NCI-H2171 treated with DMSO at 0.1 percent for 48 hours (cell line): ENCODE data around the gene TMEM87B.
"Not testable (repeated sequence)": the region's sequence is repeated elsewhere in the genome, so short reads cannot be mapped to it uniquely, and the experiment has no call there.

Source experiments
- DNase-seq: peaks from one replicate; lab custom pipeline; 2025; lab: John Stamatoyannopoulos, UW

The TMEM87B gene

DNA sequence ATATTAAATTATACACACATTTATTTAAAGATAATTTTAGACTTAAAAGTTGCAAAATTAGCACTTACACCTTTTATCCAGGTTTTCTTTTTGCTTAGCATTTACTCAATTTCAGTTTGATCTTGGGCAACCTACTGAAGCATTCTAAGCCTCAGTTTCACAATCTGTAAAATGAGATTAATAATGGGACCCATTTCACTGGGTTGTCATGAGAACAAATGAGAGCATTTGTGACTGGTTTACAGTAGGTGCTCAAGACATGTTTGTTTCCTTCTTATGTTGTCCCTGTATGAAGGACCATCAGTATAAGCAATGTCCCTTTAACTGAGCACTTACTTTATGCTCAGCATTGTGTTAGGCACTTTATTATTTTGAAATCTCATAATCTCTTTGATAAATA, 78.3 kb downstream of the TMEM87B start:
- DNase-seq, result no peak

DNA sequence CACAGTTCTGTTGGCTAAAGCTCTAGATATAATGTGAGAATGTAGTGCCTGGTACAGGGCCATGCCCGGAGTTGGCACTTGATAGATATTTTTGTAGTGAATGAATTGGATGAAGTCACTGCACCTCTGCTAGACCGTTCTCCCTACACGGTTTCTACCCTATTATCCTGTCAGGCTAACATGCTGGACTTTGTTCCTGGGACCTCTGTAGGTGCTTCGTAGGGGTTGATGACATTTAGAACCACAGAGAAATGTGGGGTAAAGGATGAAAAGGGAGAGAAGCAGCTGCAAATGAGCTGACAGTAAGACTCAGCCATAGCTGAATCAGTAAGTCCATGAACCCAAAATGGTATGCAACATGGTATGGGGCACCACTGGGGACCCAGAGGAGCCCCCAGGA, 79.1 kb downstream of the TMEM87B start:
- DNase-seq, result no peak

DNA sequence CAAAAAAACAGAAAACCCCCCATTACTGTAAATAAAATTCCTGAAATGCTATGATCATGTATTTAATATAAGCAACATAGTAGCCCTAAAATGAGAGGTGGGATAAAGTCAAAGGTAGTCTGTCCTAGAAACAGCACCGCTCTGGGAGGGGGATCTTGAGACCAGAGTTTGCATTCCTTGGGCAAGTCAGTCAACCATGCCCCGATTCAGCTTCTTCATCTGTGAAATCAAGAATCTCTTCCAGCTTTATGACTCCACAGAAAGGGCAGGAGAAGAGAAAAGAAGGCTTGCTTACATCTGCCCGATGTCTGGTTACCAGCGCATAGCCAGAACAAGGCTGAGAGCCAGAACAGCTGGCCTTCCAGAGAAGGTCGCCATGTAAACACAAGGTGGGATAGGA, 81.0 kb downstream of the TMEM87B start:
- no peak for DNase-seq

DNA sequence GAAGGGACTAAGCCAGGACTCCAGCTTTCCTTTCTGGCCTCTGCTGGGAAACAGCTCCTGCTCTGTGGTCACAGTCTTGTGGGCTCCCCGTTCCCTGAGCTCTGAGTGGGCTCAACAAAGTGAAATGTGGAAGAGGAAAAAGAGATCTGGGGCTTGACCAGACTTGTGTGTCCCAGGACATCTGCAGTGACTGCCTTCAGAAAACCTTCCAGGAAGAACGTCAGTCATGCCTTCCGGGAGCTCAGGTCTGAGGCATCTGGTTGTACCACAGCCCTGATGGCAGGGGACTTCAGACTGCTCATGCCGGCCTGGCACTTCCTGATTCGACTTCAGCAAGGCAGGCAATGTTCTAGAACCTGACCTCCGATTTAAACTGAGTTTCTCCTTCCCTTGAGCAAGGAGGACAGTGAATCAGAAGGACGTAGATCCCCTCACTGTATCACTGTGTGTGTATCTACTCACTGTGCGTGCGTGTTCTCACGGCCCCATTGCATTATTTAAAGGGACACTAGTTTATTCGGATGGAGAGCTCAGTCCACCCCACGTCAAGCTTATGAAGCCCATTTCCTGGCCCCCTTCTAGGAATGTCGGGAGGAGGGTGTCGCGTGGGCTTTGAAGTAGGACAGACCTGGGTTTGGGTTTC, 82.6 kb downstream of the TMEM87B start:
- no peak for DNase-seq

DNA sequence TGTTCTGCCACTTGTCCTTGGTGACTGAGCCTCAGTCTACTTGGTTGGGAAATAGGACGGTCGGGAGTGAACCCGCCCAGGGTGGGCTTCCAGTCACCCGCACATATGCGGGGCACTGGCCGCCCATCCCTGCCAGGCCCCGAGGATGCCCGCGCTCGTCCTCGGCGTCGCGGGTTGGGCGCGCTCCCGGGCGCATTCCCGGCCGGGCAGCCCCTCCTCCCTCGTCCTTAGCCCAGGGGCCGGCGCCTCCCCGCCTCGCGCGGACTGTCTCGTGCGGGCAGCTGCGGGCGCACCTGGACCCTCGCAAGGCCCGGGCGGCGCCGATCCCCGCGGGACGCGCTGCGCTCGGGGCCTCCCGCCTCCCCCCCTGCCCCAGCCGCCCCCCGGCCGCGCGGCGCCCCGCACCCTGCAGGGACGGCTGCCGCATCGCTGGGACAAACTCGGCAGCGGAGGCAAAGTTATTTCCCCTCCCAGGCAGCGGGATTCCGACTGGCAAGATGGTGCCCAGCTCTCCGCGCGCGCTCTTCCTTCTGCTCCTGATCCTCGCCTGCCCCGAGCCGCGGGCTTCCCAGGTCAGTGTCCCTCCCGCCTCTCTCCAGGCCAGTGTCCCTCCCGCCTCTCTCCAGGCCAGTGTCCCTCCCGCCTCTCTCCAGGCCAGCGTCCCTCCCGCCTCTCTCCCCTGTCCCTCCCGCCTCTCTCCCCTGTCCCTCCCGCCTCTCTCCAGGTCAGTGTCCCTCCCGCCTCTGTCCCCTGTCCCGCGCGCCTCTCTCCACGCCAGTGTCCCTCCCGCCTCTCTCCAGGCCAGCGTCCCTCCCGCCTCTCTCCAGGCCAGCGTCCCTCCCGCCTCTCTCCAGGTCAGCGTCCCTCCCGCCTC, 83.3 kb downstream of the TMEM87B start, which contains the start of gene FBLN7:
TSS of gene FBLN7 (plus strand) at position 227 of the 874 bp plus-strand sequence. CDS start at position 498, 271 bp downstream.
- no peak for DNase-seq

DNA sequence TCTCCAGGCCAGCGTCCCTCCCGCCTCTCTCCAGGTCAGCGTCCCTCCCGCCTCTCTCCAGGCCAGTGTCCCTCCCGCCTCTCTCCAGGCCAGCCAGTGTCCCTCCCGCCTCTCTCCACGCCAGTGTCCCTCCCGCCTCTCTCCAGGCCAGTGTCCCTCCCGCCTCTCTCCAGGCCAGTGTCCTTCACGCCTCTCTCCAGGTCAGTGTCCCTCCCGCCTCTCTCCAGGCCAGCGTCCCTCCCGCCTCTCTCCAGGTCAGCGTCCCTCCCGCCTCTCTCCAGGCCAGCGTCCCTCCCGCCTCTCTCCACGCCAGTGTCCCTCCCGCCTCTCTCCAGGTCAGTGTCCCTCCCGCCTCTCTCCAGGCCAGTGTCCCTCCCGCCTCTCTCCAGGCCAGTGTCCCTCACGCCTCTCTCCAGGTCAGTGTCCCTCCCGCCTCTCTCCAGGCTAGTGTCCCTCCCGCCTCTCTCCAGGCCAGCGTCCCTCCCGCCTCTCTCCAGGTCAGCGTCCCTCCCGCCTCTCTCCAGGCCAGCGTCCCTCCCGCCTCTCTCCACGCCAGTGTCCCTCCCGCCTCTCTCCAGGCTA, 84.1 kb downstream of the TMEM87B start:
- not testable (repeated sequence) for DNase-seq

DNA sequence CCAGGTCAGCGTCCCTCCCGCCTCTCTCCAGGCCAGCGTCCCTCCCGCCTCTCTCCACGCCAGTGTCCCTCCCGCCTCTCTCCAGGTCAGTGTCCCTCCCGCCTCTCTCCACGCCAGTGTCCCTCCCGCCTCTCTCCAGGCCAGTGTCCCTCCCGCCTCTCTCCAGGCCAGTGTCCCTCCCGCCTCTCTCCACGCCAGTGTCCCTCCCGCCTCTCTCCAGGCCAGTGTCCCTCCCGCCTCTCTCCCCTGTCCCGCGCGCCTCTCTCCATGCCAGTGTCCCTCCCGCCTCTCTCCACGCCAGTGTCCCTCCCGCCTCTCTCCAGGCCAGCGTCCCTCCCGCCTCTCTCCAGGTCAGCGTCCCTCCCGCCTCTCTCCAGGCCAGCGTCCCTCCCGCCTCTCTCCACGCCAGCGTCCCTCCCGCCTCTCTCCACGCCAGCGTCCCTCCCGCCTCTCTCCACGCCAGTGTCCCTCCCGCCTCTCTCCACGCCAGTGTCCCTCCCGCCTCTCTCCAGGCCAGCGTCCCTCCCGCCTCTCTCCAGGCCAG, 84.7 kb downstream of the TMEM87B start:
- not testable (repeated sequence) for DNase-seq

DNA sequence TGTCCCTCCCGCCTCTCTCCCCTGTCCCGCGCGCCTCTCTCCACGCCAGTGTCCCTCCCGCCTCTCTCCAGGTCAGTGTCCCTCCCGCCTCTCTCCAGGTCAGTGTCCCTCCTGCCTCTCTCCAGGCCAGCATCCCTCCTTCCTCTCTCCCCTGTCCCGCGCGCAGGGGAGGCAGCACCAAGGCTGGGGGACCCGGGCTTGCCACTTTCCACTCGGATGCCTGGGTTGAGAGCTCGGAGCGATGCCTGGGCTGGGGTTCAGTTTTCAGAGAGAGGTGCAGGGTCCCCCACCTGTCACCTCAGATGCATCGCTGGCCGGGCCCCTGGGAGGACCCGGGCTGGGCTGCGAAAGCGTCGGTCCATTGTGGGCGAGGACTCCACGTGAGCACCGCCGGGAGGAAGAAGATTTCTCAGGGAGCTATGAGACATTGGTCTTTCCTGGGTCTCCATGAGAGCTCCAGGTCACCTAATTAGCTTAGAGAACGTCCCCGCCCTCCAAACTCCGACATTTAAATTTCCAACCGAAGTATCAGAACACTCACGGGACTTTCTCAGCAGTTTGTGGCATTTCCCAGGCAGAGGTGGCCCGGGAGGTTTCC, 85.2 kb downstream of the TMEM87B start:
- DNase-seq, result no peak

DNA sequence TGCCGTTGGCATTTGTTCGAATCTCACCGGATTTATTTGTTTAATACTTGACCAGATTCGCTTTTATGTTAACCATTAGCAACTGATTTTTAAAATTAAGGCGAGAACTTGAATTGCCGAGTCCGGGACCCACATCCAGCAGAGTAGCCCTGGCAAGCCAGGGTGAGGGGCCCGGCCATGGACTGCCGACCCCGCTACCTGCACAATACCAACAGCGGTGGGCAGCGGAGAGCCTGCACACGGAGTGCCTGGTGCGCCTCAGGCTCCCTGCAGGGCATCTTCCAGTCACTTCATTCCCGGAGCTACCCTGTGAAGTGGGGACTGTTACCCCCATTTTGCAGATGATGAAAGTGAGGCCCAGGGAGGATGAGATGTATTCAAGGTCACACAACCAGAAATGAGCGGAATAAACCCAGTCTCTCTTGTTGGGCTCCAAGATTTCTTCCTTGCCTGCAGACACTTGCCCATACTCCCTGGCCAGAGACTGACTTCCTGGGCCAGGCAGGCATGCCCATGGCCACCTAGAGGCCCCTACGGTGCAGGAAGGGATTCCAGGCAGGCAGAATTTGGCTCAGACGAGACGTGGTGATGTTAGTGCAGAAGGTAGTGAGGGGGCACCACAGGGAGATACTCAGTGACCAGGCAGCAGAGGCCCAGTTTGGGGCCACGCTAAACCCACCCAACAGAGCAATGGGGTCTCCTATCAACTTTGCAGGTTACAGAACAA, 86.0 kb downstream of the TMEM87B start:
- no peak for DNase-seq

DNA sequence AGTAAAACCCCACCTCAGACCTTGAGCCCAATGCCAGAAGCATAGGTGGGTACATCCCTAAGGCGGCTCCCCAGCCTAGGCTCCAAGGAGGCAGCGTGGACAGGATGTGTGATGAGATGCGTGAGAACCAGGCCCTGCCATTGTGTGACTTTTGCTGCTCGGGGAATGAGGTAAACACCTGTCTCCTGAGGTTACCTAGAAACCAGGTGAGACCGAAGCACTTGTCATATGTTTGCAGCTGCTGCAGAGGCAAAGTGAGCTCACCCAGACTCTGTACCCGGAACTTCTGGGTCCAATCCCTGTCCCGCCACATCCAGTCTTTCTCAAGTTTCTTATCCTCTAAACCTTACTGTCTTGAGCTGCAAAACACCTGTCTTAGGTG, 86.5 kb downstream of the TMEM87B start:
- DNase-seq, result no peak

DNA sequence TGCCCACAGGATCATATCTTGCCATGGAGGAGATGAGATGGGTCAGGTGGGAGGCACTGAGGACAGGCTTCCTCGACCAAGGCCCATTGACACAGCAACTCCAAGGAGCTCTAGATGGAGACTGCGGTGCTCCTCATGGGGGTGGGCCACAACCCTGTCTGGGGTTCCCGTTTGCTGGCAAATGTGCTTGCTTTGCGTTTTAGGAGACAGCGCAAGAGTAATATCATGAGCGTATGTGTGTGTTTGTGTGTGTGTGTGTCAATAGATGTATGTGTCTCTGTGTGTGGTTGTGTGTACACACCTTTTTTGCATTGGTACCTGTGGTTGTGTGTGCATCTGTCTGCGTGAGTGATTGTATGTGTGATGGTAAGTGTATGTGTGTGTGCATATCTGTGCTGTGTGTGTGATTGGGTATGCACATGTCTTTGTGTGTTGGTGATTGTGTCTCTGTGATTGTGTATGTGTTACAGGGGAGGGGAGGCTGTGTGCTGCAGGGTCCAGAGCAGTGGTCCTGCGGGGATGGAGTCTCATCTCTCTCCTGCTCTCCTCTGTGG, 87.5 kb downstream of the TMEM87B start:
- DNase-seq, result no peak

DNA sequence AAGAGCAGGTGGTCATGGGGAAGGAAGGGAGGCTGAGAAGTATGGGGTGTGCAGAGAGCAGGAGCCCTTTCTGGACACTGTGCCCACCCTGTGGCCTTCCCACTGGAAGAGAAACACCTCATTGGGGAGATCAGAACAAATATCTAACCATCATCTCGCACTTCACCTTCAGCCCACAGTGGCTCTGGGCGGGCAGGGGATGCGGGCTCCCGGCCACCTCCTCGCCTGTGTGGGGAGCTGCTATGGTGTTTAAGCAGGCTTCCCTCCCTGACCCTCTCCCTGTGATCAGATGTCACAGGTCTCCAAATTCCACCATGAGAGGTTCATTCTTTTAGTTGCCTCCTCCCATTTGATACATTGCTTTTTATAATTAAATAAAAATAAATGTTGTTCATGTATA, 88.1 kb downstream of the TMEM87B start:
- no peak for DNase-seq

DNA sequence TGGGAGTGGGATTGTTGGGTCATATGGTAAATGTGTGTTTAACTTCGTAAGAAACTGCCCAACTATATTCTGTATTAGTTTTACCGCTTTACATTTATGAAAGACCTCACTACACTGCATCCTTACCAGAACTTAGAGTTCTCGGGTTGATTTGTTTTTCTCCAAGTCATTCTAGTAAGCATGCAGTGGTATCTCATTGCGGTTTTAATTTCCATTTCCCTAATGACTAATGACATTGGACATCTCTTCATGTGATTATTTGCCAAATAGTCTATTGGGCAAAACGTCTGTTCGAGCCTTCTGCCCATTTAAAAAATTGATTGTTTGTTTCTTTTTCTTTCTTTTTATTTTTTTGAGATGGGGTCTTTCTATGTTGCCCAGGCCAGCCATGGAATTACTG, 89.9 kb downstream of the TMEM87B start:
- DNase-seq, result no peak

DNA sequence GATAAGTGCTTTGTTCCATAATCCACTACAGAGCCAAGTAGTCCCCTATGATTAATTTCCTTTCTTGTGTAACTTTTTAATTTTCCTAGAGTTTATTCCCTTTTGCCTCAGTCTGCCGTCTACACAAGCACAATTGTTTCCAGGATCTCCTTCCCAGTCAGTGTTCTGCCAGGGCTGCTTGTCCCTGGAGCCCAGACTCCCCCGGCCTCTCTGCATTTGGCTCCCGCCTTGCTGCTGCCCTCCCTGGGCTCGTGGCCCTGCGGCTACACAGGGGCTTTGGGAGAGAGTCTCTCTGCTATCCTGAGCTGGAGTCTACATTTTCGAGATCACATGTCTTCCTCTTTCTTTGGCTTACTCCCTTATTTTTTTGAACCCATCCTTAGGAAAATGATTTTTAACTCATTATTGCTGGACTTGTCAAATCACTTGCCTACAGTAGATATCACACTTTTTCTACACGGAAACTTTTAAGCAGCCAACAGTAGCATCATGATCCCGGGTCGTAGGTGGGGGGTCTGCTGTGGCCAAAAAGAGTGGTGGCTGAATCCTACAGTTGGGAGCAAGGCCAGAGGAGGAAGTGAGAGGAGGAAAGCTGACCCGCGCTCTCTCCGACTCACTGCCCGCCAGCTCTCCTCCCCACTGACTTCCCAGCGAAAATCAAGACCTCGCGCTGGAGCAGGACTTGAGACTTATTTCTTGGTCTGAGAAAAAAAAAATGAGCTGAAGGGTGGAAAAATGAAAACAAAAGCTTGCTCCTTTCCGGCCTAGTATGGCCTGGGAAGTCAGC, 92.5 kb downstream of the TMEM87B start:
- DNase-seq, result no peak

DNA sequence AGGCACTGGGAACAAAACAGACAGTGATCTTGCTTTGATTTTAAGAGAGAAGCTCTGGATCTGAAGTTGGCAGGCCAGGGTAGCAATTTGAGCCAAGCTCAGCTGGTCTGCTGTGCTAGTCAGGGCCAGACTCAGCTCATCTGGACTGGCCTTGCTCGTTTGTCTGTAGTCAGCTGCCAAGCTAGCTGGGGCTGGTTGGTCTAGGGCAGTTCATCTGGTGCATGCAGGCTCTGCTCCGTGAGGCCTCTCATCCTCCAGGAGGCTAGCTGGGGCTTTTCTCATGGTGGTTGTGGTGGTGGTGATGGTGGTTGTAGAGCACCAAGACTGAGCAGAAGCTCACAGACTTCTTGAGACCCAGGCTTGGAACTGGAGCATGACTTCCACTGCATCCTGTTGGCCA, 93.4 kb downstream of the TMEM87B start:
- no peak for DNase-seq

DNA sequence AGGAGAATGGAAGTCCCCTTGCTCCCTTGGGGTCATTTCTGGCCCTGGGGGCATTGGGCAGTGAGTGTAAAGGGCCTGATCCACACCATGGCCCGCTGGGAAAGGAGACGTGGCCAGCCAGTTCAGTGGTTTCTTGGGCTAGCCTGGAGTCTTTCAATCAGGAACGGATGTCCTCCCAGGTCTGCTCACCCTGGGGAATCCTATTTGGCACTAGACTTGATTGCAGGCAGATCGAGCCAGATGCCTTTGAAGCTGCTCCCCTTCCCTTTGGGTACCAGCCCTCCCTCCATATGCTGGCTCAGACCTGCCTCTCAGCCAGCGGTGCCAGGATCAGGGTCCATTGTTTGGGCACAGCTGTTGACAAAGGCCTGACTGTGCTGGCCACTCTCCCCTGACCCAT, 94.1 kb downstream of the TMEM87B start:
- DNase-seq, result peak; percentile 10

DNA sequence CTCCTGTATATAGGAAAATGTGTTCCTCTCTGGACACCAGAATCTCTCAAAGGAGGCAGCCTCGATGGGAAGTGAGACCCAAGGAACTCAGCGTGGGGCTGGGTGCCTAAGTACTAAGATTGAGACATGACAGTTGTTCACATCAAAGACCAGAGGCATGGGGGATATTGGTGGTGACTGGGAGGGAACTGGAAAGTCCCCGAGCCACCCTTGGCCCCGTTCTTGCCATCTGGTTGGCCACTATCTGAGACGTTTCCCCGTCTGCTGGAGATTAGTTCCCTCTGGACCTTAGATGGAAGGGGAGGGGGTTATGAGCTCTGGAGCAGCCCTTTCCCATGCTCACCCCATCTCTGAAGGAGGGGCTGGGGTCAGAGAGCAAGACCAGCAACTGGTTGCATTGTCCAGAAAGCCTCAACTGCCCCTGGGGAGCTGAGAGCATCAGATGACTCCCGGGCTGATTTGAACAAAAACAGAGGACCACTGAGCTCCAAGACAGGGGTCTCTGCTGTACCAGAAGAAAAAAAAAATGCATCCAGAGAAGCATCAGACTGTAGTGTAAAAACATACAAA, 94.9 kb downstream of the TMEM87B start:
- no peak for DNase-seq

DNA sequence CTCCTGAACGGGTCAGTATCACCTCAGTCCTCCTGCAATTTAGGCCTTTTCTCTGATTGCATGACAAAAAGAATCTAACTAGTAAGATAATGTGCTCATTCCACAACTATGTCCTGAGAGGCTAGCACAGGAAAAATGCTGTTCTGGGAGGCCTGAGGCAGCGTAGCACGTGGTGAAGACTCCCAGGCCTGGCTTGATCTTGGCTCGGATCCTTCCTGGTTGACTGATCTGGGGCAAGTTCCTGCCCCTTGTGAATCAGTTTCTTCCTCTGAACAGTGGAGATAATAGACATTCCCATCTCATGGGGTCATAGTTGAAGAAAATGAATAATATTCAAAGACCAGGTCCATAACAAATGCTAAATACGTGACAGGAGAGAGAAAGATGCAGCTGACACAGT, 95.4 kb downstream of the TMEM87B start:
- no peak for DNase-seq

DNA sequence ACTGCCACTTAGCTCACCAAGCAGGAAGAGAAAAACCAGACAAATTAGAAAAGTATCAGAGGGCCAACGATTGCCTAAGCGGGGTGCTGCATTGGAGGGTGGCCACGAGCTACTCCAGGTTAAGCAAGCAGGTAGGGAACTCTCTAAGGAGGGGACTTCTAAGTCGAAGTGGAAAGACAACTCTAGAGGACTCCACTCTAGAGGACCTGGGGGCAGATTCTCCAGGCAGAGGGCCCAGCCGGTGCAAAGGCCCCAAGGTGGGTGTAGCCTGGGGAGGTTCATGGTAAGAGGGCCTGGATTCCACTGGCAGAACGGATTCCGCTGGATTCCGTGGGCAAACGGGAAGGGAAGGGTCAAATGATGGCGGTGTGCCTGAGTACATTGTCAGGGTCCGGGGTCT, 95.8 kb downstream of the TMEM87B start:
- DNase-seq, result no peak

DNA sequence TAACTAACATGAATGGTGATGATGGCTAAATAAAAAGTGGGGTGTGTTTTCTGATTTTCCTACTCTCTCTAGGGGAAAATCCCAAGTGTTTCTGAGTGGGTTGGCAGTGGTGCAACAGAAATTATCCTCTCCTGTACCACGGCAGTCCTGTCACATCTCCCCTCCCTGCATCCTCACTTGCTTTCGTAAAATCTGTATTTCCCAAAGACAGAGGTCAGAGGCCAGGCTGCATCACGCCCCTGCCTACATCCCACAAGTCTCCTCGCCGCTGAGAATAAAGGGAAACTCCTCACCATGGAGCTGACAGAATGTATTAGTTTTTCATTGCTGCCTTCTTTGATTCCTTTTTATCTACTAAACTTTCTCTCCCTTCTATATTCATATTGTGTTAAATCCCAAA, 96.2 kb downstream of the TMEM87B start:
- DNase-seq, result no peak
